Spinal cord (tissue), 10 donors: ENCODE results near the gene OR10D3. TPM values are rescaled to one million over a fixed set of nuclear protein-coding genes. Genes with fewer than 3 reads are reported as not detected.
"Not testable (repeated sequence)": the region's sequence is repeated elsewhere in the genome, so short reads cannot be mapped to it uniquely, and the experiment has no call there.

Experiments used
- DNase-seq, 6 donors: peaks; one replicate each; pipeline versions ENCODE4 v3.0.0 to v3.0.0-alpha.2; 2013 to 2015; ENCODE audit warnings: low spot score in 6 of 6, low read depth in 4 of 6
- H3K27ac ChIP-seq: one replicate; pipeline ENCODE4 v1.5.1; 2013; ENCODE audit warnings: low read depth, low read length, control low read depth
- H3K27me3 ChIP-seq: one replicate; pipeline ENCODE4 v1.6.1; 2013; ENCODE audit warnings: low read length; ENCODE audit not compliant: control insufficient read depth, insufficient read depth
- H3K36me3 ChIP-seq: one replicate; pipeline ENCODE4 v1.6.1; 2013; ENCODE audit warnings: low read length; ENCODE audit not compliant: control insufficient read depth, insufficient read depth
- H3K4me1 ChIP-seq: one replicate; pipeline ENCODE4 v1.6.1; 2013; ENCODE audit warnings: low read length; ENCODE audit not compliant: control insufficient read depth, insufficient read depth
- H3K4me3 ChIP-seq: one replicate; pipeline ENCODE4 v1.5.1; 2013; ENCODE audit warnings: low read depth, low read length, control low read depth
- H3K9me3 ChIP-seq: one replicate; pipeline ENCODE4 v1.6.1; 2013; ENCODE audit warnings: low read length; ENCODE audit not compliant: control insufficient read depth, insufficient read depth
- WGBS: methylation state at CpG from one replicate; pipeline ENCODE4 v1.1.5; 2013; ENCODE audit warnings: missing lambda C conversion rate; ENCODE audit not compliant: insufficient coverage; 5-methylcytosine and 5-hydroxymethylcytosine counted together
- polyA plus RNA-seq, 2 donors: library from polyadenylated mRNA; unstranded; fragments of 120-200 nt; gene quantifications; one replicate each; pipeline ENCODE4 v1.2.1, GENCODE V29; 2013; ENCODE audit not compliant: insufficient read length in 2 of 2
- total RNA-seq, 2 donors: library from RNA; depleted of rRNA in 1 of 2; stranded (reverse); fragments of 120-200 nt in 1 of 2; fragments of >200 nt in 1 of 2; gene quantifications; one replicate each; pipeline versions ENCODE4 v1.2.3 to v1.2.4, GENCODE V29; 2013 to 2014
- donor health status: healthy.

The OR10D3 gene
- total and polyA plus RNA-seq, 4 donors = not detected

GRCh38 chr11:124170315-124170714, 12.8 kb upstream of the OR10D3 start:
- H3K4me3 ChIP-seq, H3K4me1 ChIP-seq, DNase-seq, H3K27ac ChIP-seq, H3K36me3 ChIP-seq, H3K27me3 ChIP-seq, H3K9me3 ChIP-seq: not testable (repeated sequence)
- 97% methylated on average over 7 of the region's 12 CpGs for WGBS

- no peaks in the 10 kb centered on the region for H3K27me3 ChIP-seq
- H3K4me3 ChIP-seq = no peak overlapping the region
- 95% methylated on average over 23 of the region's 40 CpGs for WGBS
- no peaks in the 10 kb centered on the region for H3K36me3 ChIP-seq
- no peaks in the 10 kb centered on the region for H3K9me3 ChIP-seq
- H3K27ac ChIP-seq = no peak overlapping the region
- no peak for DNase-seq
- no peaks in the 10 kb centered on the region for H3K4me1 ChIP-seq
Observed at GRCh38 chr11:124170801-124171586, 12.2 kb upstream of the OR10D3 start.

GRCh38 chr11:124172101-124172500, 11.0 kb upstream of the OR10D3 start:
- H3K27me3 ChIP-seq = no peaks in the 10 kb centered on the region
- no peaks in the 10 kb centered on the region for H3K36me3 ChIP-seq
- no peaks in the 10 kb centered on the region for H3K4me1 ChIP-seq
- H3K9me3 ChIP-seq = no peaks in the 10 kb centered on the region
- H3K27ac ChIP-seq = no peak overlapping the region
- DNase-seq = peak in 2 of 6 donors; percentile 26 to 84
- WGBS = no CpG with 5 or more reads among the region's 6 CpGs
- H3K4me3 ChIP-seq = no peak overlapping the region

GRCh38 chr11:124172599-124172998, 10.5 kb upstream of the OR10D3 start:
- no peak overlapping the region for H3K4me3 ChIP-seq
- no peak for DNase-seq
- no peaks in the 10 kb centered on the region for H3K27me3 ChIP-seq
- no peak overlapping the region for H3K27ac ChIP-seq
- no peaks in the 10 kb centered on the region for H3K4me1 ChIP-seq
- no peaks in the 10 kb centered on the region for H3K36me3 ChIP-seq
- H3K9me3 ChIP-seq = no peaks in the 10 kb centered on the region
- WGBS = no CpG with 5 or more reads among the region's 1 CpG

- Histone ChIP-seq H3K4me1 (no peaks in the 10 kb centered on the region), H3K27me3 (no peaks in the 10 kb centered on the region), H3K27ac (no peak overlapping the region), H3K36me3 (no peaks in the 10 kb centered on the region), H3K4me3 (no peak overlapping the region), H3K9me3 (no peaks in the 10 kb centered on the region)
- peak in 5 of 6 donors; percentile 54 to 97 (median 71) for DNase-seq
- no CpG with 5 or more reads among the region's 4 CpGs for WGBS
Observed at GRCh38 chr11:124174001-124174583, 9.1 kb upstream of the OR10D3 start.

GRCh38 chr11:124176925-124177715, 6.0 kb upstream of the OR10D3 start:
- H3K27me3 ChIP-seq = no peaks in the 10 kb centered on the region
- no peaks in the 10 kb centered on the region for H3K4me1 ChIP-seq
- no peak overlapping the region for H3K4me3 ChIP-seq
- H3K36me3 ChIP-seq = no peaks in the 10 kb centered on the region
- WGBS = no CpG with 5 or more reads among the region's 5 CpGs
- H3K27ac ChIP-seq = no peak overlapping the region
- no peaks in the 10 kb centered on the region for H3K9me3 ChIP-seq
- no peak for DNase-seq

GRCh38 chr11:124179310-124179709, 3.8 kb upstream of the OR10D3 start:
- no peak for DNase-seq
- WGBS = no CpG with 5 or more reads among the region's 1 CpG
- Histone ChIP-seq H3K9me3 (no peaks in the 10 kb centered on the region), H3K27me3 (no peaks in the 10 kb centered on the region), H3K36me3 (no peaks in the 10 kb centered on the region), H3K4me1 (no peaks in the 10 kb centered on the region), H3K4me3 (no peak overlapping the region), H3K27ac (no peak overlapping the region)

- Histone ChIP-seq H3K4me1 (no peaks in the 10 kb centered on the region), H3K9me3 (no peaks in the 10 kb centered on the region), H3K27ac (peak overlapping the region; percentile 38), H3K36me3 (no peaks in the 10 kb centered on the region), H3K27me3 (no peaks in the 10 kb centered on the region), H3K4me3 (no peak overlapping the region)
- DNase-seq = peak in 3 of 6 donors; percentile 39 to 64 (median 52)
- WGBS = 64% methylated on average over 1 of the region's 2 CpGs
Observed at GRCh38 chr11:124190298-124191139, 7.4 kb downstream of the OR10D3 start.
